GM21528 (cell line): ENCODE data around the gene HTR6.

Experiments
- ATAC-seq: cut with Tn5 transposase; IDR thresholded peaks from one replicate; pipeline ENCODE4 v1.9.1; 2021; ENCODE audit warnings: mild to moderate bottlenecking, moderate library complexity; ENCODE audit not compliant: unreplicated experiment, low FRiP score

Gene HTR6

GRCh38 chr1:19655718-19656080 is 9.0 kb upstream of the HTR6 start:
- no peak for ATAC-seq

- no peak for ATAC-seq
Observed at GRCh38 chr1:19656134-19656779, 8.4 kb upstream of the HTR6 start.

GRCh38 chr1:19656780-19657466 is 7.8 kb upstream of the HTR6 start:
- ATAC-seq, result no peak

- ATAC-seq, result no peak
Observed at GRCh38 chr1:19657511-19657910, 7.2 kb upstream of the HTR6 start.

GRCh38 chr1:19658186-19658585 is 6.5 kb upstream of the HTR6 start:
- ATAC-seq, result no peak

DNA sequence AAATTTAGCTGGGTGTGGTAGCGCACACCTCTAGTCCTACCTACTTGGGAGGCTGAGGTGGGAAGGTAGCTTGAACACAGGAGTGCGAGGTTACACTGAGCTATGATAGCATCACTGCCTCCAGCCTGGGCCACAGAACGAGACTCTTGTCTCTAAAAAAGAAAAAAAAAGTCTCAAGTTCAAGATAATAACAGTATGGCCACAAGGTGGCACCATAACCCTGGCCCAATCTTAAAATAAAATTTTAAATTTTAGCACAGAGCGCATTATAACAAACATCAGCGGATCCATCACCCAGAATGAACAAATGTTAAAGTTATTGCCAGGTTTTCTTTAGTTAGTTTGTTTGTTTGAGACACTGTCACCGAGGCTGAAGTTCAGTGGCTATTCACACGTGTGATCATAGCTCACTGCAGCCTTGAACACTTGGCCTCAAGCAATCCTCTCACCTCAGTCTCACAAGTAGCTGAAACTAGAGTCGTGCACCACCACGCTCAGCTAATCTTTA is 2.9 kb upstream of the HTR6 start:
- ATAC-seq, result no peak

GRCh38 chr1:19662313-19662712 is 2.4 kb upstream of the HTR6 start:
- ATAC-seq, result no peak

- ATAC-seq, result no peak
Observed at GRCh38 chr1:19665186-19665495, 466 bp downstream of the HTR6 start.

DNA sequence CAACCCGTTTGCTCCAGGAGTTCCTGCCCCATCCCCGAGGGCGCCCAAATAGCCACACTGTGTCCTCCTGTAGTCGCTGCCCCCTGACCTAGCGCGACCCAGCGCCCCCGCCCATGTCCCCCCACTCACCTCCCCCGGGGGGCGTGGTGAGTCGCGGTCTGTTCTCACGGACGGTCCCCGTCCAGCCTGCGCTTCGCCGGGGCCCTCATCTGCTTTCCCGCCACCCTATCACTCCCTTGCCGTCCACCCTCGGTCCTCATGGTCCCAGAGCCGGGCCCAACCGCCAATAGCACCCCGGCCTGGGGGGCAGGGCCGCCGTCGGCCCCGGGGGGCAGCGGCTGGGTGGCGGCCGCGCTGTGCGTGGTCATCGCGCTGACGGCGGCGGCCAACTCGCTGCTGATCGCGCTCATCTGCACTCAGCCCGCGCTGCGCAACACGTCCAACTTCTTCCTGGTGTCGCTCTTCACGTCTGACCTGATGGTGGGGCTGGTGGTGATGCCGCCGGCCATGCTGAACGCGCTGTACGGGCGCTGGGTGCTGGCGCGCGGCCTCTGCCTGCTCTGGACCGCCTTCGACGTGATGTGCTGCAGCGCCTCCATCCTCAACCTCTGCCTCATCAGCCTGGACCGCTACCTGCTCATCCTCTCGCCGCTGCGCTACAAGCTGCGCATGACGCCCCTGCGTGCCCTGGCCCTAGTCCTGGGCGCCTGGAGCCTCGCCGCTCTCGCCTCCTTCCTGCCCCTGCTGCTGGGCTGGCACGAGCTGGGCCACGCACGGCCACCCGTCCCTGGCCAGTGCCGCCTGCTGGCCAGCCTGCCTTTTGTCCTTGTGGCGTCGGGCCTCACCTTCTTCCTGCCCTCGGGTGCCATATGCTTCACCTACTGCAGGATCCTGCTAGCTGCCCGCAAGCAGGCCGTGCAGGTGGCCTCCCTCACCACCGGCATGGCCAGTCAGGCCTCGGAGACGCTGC is 1.1 kb downstream of the HTR6 start:
- no peak for ATAC-seq

- no peak for ATAC-seq
Observed at GRCh38 chr1:19668888-19669287, 4.2 kb downstream of the HTR6 start.

GRCh38 chr1:19670787-19671186 is 6.1 kb downstream of the HTR6 start:
- ATAC-seq, result no peak

GRCh38 chr1:19672237-19672636 is 7.6 kb downstream of the HTR6 start:
- no peak for ATAC-seq

GRCh38 chr1:19675797-19676196 is 11.1 kb downstream of the HTR6 start:
- no peak for ATAC-seq

DNA sequence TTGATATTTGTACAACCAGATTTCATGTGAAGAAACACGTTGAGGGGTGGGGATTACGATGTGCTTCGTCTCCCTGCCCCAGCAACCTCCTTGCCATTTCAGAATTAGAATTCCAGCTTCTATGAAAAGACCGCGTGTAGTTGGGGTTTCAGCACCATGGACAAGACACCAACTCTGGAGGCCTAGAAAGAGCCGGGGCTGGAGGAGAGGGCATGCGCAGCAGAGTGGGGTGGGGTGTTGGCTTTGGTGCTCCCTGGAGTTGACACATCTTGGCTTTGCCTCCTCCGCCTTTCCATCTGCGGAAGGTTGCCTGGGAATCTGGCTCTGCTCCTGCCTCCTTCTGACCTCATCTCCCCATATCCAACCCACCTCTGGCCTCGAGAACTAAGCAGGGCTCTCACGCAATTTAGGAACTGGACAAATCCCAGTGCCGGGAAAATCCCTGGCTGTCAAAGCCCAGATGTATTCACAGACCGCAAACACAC is 11.8 kb downstream of the HTR6 start:
- no peak for ATAC-seq

DNA sequence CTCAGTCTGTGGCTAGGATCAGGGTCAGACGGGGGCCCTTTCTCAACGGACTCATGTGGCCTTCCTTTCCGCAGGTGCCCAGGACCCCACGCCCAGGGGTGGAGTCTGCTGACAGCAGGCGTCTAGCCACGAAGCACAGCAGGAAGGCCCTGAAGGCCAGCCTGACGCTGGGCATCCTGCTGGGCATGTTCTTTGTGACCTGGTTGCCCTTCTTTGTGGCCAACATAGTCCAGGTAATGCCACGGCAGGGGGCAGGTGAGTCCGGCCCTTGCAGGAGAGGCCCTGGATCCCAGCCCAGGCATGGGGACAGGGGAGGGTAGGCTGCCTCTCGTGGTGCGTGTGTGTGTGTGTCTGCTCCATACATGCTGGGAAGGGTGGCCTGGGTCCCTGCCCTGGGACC is 13.8 kb downstream of the HTR6 start:
- no peak for ATAC-seq

- no peak for ATAC-seq
Observed at GRCh38 chr1:19678931-19679453, 14.3 kb downstream of the HTR6 start.

- ATAC-seq, result no peak
Observed at GRCh38 chr1:19679691-19680090, 15.0 kb downstream of the HTR6 start.

DNA sequence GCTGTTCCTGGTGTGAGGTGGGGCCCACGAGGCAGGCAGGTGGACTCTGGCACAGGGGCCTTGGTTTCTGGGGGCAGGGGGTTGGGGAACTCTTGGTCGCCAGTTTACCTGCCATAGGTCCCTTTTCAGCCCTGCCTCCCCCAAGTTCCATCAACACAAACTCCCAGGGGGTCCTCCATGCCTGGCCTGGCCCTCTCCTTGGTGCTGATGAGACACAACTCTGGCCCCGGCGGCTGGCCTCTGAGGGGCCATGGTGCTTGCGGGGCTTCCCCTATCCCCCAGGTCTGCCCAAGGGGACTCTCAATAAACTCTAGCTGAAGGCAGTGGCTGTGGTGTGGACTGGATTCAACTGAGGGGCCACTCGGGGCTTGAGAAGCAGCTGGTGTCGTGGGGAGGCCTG is 16.0 kb downstream of the HTR6 start:
- no peak for ATAC-seq

DNA sequence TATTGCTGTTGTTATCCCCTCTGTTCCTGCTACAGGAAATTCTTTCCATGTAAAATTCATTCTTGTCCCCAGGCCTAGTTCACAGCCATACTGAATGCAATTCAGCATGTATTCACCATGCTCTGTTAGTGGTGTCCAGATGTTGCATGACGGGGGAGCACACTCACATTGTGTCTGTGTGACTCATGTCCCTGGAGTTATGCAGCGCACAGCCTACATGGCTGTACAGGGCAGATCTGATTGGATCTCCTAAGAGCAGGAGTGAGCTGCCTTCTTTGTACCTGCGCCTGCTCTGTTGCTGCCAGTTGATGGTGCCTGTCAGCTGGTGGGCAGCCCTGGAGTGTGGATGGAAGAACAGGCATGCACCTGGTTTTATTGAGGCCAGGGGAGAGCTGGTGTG is 17.6 kb downstream of the HTR6 start:
- ATAC-seq, result no peak

DNA sequence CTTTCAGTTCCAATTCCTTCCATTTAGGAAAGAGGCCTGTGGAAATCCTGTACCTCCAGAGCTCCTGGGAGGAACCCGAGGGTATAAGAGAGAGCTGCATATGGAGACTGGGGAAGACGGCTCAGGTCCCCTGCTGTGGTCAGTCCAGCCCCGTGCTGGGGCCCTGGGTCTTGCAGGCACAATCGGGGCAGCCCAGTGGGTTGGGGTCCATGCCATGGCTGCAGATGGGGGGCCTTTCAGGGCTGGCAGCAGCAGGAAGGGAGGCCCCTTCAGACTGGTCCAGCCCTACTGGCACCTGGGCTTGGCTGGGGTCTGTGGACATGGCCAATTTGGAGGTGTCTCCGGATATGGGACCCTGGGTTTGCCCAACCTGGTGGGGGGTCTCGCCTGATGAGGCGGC is 18.2 kb downstream of the HTR6 start:
- ATAC-seq, result no peak

- ATAC-seq, result no peak
Observed at GRCh38 chr1:19683351-19683750, 18.7 kb downstream of the HTR6 start.
